IPS-NIHi11 (cell line): ENCODE results near the gene MYH7.
"Not testable (repeated sequence)": the region's sequence is repeated elsewhere in the genome, so short reads cannot be mapped to it uniquely, and the experiment has no call there.

Experiments
- DNase-seq: peaks from one replicate; pipeline ENCODE4 v3.0.0; 2012; ENCODE audit warnings: mixed read lengths, low spot score

The MYH7 gene

GRCh38 chr14:23430016-23430722 is 5.3 kb downstream of the MYH7 start:
- DNase-seq, result no peak

DNA sequence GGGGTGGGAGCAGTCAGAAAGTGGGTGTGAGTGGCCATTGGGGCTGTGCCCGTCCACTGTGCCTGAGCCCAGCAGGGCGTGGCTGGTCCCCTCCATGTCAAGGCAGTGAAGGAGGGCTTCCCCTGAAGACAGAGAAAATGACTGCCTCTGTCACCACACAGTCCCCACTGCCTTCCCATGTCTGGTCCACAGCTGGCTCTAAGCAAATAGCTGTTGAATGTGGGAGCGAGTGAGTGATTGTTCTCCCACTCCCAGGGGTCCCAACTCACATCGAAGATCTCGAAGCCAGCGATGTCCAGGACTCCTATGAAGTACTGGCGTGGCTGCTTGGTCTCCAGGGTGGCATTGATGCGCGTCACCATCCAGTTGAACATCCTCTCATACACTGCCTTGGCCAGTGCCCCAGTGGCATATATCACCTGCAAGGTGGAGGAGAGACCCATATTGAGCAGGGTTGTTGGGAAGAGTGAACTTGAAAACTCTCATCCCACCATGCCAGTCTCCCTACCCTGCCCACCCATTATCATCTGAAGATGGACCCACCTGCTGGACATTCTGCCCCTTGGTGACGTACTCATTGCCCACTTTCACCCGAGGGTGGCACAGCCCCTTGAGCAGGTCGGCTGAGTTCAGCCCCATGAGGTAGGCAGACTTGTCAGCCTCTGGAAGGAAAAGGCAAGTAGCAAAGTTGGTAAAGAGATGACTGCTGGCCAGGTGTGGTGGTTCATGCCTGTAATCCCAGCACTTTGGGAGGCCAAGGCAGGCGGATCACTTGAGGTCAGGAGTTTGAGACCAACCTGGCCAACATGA is 6.6 kb downstream of the MYH7 start:
- DNase-seq, result no peak

GRCh38 chr14:23425798-23426197 is 9.7 kb downstream of the MYH7 start:
- DNase-seq, result not testable (repeated sequence)

DNA sequence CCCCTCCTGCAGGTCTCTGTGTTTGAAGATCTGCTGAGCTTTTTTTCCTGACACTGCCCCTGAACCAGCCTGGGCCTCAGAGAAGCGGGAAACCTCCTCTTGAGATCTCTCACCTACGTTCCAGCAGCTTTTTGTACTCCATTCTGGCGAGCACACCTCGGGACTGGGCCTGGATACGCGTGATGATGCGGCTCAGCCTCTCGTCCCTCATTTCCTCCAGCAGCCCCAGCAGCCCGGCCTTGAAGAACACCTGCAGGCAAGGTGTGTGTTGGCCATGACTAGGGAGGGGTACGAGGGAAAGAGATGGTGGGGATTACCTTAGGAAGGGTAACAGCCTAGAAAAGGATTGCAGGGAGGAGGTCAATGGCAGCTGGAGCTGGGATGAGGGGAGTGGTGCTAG is 10.3 kb downstream of the MYH7 start:
- no peak for DNase-seq

DNA sequence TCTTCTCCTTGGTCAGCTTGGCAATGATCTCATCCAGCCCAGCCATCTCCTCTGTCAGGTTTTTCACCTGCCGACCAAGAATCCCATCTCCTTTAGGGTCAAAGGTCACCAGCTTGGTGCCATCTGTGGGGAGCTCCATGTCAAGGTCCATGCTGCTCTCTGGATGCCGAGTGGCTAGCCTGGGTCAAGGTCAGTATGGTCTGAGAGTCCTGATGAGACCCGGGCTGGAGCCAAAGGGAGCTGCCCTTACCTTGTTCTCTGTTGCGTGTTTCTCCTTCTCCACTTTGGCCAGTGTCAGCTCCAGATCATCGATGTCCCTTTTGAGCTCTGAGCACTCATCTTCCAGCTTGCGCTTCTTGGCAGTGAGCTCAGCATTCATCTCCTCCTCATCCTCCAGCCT is 11.8 kb downstream of the MYH7 start:
- DNase-seq, result no peak

- DNase-seq, result no peak
Measured at GRCh38 chr14:23421594-23421993, 13.9 kb downstream of the MYH7 start.

- not testable (repeated sequence) for DNase-seq
Measured at GRCh38 chr14:23419646-23420045, 15.8 kb downstream of the MYH7 start.

- no peak for DNase-seq
Measured at GRCh38 chr14:23418021-23418420, 17.4 kb downstream of the MYH7 start.

DNA sequence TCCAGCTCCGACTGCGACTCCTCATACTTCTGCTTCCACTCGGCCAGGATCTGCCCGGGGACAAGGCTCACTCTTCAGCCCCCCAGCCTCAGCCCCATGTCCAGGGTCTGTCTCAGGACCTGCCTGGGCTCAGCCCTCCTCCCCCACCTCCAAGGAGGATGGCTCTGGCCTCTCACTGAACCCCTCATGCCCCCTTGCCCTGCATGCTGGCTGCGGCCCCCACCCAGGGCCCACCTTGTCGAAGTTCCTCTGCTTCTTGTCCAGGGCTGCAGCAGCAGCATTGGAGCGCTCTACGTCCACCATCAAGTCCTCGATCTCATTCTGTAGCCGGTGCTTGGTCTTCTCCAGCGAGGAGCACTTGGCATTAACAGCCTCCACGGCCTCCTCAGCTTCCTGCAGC is 18.2 kb downstream of the MYH7 start:
- not testable (repeated sequence) for DNase-seq

DNA sequence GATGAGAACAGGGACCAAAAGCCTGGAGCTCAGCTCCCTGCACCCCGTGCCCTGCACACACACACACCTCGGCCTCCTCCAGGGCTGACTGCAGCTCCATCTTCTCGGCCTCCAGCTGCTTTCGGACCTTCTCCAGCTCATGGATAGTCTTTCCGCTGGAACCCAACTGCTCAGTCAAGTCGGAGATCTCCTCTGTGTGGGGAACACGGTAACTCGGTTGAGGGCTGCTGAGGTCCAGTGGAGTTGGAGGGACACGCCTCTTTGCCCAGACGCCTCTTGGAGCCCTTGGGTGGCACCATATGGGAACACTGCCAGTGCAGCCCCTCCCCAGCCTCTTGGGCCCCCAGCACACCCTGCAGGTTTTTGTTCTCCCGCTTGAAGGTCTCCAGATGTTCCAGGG is 18.7 kb downstream of the MYH7 start:
- no peak for DNase-seq

- DNase-seq, result no peak
Measured at GRCh38 chr14:23415821-23416778, 19.4 kb downstream of the MYH7 start.

DNA sequence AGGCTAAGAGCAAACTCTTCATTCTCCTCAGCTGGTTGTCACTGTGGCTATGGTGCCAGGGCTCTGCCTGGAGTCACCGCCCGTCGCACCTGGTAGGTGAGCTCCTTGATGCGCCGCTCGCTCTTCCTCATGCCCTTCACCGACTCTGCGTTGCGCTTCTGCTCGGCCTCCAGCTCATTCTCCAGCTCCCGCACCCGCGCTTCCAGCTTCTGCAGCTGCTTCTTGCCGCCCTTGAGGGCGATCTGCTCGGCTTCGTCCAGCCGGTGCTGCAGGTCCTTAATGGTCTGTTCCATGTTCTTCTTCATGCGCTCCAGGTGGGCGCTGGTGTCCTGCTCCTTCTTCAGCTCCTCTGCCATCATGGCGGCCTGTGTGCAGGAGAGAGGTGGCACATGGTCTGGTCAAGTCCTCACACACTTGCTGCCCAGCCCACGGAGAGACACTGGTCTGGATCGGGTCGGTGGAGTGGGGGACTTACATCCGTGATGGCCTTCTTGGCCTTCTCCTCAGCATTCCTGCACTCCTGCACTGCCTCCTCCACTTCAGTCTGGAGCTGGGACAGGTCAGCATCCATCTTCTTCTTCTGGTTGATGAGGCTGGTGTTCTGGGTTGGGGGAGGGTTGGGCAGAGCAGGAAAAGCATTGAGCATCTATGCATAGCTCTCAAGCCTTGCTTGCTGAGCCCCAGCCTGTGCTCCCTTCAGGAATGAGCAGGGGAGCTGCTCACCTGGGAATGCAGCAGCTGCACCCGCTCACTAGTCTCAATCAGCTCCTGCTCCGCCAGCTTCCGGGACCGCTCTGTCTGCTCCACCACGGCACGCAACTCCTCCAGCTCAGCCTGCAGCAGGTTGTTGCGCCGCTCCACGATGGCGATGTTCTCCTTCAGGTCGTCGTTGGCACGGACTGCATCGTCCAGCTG is 20.3 kb downstream of the MYH7 start:
- DNase-seq, result no peak

GRCh38 chr14:23414254-23414653 is 21.2 kb downstream of the MYH7 start:
- no peak for DNase-seq

- DNase-seq, result no peak
Measured at GRCh38 chr14:23413681-23414080, 21.8 kb downstream of the MYH7 start.

DNA sequence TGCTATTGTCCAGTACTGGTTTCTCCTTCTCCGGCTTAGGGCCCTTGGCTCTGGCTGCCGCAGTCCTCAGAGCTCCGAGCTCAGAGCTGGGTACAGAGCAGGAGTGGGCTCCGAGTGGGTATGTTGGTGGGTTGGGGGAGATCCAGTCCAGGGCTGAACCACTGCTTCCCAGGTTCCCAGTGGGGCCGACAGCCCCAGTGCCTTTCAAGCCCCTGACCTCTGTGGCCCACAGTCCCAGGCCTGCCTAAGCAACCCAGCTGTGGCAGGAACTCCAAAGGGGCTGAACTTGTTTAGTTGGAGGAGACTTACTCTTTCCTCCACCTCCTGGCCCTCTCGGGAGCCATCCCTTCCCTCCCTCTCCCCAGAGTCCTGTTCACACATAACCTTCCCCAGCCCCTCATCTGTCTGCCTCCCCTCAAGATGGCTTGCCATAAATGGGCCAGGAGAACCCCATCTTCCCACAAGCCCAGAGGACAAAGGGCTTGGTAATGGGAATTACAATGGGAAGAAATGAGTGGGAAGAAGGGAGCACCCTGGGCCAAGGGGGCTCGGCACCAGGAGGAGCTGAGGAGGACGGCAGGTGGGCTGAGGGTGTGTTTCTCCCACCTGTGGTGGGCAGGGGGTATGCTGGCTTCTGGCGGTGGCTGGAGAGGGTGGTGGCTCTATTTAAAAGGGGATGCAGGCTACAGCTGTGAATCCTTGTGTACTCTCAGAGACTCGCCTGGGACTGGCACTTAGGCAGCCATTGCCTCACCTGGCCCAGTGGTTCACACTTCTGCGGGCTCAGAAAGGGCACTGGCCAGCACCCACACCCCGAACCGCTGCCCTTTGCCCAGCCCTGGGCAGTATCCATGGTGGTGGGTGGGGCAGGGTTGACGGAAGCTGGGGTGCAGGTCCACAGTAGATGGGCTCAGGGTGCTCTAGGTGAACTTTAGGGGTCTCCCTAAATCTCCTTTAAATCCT is 23.6 kb downstream of the MYH7 start:
- no peak for DNase-seq

DNA sequence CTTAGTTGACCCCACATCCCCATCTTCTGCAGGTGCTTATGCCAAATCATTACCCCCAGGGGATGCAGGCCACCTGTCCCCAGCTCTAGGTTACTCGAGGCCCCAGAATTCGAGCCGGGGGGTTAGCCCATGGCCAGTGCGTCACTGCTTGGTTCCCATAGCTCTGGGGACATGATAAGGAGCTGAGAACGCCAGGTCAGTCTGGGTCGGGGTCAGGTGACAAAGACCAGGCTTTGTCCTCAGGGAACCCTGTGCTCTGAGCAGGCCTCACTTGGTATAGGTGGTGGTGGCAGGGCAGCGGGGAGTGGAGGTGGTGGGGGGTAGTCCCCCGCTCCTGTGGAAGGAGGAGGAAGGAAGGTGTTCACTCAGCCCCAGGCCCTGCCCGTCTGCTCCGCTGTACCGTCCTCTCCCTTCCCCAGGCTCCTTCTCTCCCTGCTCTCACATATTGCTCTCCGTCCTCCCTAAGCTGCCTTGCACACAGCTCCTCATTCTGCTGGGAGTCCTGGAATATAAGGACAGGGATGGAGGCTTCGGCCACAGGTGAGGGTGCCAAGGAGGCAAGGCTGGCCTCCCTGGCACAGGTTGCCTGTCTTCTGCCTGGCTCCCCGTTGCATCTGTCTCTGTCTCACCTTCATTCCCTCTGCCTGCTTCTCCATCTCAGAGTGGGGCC is 25.4 kb downstream of the MYH7 start:
- DNase-seq, result no peak

GRCh38 chr14:23409475-23409874 is 26.0 kb downstream of the MYH7 start:
- DNase-seq, result no peak

GRCh38 chr14:23408307-23408630 is 27.2 kb downstream of the MYH7 start:
- no peak for DNase-seq

- no peak for DNase-seq
Measured at GRCh38 chr14:23407516-23408306, 27.7 kb downstream of the MYH7 start, which contains the start of gene MYH6. Gene MYH6, minus strand, starts transcription at chr14:23408273. Its CDS starts 1,050 bp downstream, at chr14:23407223.
